Ovary (tissue), 3 donors: ENCODE results near the gene ARV1.

ENCODE experiments used
- EP300 ChIP-seq: sonication (generic); formaldehyde crosslinking; IDR thresholded peaks from one replicate; pipeline ENCODE4 v1.6.1; 2017; ENCODE audit warnings: antibody characterized with exemption
- POLR2A ChIP-seq: fragments of 450-650 bp; IDR thresholded peaks from one replicate; pipeline ENCODE4 v1.6.1; 2017; ENCODE audit warnings: antibody characterized with exemption, mild to moderate bottlenecking, moderate library complexity
- TF ChIP-seq, protein P1 (sequence below), 3 donors: fragments of 450-650 bp in 2 of 3; fragments of 200-600 bp in 1 of 3; IDR thresholded peaks; one replicate each; pipeline versions ENCODE4 v1.5.1 to v1.8.0; 2016 to 2022; ENCODE audit warnings: antibody characterized with exemption in 3 of 3, mild to moderate bottlenecking in 1 of 3
- donor health status: DM: no; HTN: no; CAD: no.

GRCh38 chr1:231016234-231016633, 37.3 kb downstream of the ARV1 start:
- TF ChIP-seq, protein P1, sequence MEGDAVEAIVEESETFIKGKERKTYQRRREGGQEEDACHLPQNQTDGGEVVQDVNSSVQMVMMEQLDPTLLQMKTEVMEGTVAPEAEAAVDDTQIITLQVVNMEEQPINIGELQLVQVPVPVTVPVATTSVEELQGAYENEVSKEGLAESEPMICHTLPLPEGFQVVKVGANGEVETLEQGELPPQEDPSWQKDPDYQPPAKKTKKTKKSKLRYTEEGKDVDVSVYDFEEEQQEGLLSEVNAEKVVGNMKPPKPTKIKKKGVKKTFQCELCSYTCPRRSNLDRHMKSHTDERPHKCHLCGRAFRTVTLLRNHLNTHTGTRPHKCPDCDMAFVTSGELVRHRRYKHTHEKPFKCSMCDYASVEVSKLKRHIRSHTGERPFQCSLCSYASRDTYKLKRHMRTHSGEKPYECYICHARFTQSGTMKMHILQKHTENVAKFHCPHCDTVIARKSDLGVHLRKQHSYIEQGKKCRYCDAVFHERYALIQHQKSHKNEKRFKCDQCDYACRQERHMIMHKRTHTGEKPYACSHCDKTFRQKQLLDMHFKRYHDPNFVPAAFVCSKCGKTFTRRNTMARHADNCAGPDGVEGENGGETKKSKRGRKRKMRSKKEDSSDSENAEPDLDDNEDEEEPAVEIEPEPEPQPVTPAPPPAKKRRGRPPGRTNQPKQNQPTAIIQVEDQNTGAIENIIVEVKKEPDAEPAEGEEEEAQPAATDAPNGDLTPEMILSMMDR (IDR thresholded peaks at IDR 0.05) = no peak
- TF ChIP-seq POLR2A (no peak), EP300 (no peak)
